ENCODE measurements around the gene MED9.
"Not testable (repeated sequence)": the region's sequence is repeated elsewhere in the genome, so short reads cannot be mapped to it uniquely, and the experiment has no call there.

Gene MED9

DNA sequence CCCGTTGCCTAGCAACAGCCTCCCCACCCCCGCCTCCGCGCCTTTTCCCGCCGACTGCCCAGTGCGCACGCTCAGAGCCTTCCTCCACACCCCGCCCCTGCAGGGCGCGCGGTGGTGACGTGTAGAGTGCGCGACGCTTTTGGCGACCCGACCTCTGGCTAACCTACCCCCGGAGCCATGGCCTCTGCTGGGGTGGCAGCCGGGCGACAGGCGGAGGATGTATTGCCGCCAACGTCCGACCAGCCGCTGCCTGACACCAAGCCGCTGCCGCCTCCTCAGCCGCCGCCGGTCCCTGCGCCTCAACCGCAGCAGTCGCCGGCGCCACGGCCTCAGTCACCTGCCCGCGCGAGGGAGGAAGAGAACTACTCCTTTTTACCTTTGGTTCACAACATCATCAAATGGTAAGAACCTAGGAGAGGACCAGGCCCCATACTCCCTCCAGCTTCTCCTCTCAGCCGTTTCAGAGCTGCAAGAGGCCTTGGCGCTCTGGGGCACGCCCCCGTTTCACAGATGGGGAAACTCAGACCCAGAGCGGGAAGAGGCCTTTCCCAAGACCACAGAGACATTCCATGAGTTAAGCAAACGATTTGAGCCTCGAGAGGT, at the start of gene MED9:
TSS of gene MED9 (plus strand) at position 136 of the 603 bp plus-strand sequence. CDS start at position 178, 42 bp downstream.
- peak; percentile 57 for DNase-seq (ENCODE audit: low read depth, low spot score)

DNA sequence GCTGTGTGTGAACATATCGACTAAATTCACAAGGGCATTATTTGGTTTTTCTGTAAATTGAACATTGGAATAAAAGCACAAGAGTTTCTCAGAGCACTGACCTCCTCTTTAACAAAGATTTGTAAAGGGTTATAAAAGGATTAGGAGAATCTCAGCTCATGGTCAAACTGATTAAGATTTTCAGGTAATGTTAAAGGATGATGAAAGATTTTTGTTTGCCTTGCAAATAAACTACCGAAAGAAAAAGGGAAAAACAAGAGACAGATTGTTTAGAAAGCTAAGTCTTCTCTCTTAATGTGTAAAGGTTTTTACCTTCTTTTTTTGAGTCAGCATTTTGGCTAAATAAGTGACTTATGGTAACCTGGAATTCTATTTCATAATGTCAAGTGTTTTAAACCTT, 47.6 kb upstream of the MED9 start:
- no peak for DNase-seq (ENCODE audit: low read depth, low spot score)

DNA sequence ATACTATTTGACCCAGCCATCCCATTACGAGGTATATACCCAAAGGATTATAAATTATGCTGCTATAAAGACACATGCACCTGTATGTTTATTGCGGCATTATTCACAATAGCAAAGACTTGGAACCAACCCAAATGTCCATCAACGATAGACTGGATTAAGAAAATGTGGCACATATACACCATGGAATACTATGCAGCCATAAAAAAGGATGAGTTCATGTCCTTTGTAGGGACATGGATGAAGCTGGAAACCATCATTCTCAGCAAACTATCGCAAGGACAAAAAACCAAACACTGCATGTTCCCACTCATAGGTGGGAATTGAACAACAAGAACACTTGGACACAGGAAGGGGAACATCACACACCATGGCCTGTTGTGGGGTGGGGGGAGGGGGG, 45.9 kb upstream of the MED9 start:
- DNase-seq (ENCODE audit: low read depth, low spot score): not testable (repeated sequence)

DNA sequence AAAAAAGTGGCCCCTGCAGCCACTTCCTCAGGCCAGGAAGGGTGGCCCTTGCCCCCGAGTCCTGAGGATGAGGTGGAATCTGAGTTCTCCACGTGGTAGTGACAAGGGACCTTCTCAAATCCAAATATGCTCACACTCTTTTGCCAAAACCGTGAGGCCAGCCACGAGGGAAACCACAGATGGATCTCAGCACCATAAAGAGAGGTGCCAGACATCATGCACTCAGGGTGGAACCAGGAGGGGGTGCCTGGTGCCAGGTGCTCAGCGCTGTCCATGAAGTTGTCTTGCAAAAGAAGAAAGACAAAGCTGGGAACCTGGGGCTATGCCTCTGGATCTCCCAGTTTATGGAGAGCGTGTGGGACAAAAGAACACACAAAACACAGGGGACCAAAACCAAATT, 45.2 kb upstream of the MED9 start:
- no peak for DNase-seq (ENCODE audit: low read depth, low spot score)

- DNase-seq (ENCODE audit: low read depth, low spot score): no peak
Observed at GRCh38 chr17:17433000-17433703, 43.6 kb upstream of the MED9 start.

DNA sequence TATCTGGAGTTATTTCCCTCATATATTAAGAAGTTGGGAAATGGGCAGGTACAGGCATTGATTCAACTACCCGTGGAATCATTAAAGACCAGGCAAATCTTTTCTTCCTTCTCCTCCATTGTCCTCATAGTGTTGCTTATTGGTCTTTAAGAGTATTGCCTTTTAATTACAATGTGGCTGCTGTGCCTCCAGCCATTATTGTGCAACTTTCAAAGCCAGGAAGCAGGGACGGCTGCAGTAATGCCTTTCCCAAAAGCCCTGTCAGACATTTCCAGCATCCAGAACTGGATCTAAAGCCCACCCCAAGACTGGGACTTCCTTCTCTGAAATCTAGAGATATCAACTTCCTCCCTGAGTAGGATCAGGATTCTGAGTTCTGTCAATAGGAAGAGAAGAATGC, 42.3 kb upstream of the MED9 start:
- no peak for DNase-seq (ENCODE audit: low read depth, low spot score)

DNA sequence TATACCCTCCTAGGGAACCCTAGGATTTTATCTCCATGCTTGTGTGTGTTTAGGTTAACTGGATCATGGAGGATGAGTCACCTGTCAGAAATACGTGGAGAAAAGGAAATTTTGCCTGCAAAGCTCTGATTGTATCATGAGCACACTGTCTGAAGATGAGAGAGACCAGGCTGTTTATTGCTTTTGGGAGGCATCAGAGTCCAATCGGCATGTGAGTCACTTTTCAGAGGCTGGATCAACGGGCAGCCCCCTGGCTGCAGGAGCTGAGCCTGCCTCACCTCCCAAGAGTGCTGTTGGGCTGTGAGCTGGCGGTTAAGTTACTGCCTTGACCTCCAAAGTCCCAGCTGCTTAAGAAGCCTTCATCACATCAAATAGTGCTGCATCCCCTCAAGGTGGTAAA, 41.5 kb upstream of the MED9 start:
- DNase-seq (ENCODE audit: low read depth, low spot score): no peak

DNA sequence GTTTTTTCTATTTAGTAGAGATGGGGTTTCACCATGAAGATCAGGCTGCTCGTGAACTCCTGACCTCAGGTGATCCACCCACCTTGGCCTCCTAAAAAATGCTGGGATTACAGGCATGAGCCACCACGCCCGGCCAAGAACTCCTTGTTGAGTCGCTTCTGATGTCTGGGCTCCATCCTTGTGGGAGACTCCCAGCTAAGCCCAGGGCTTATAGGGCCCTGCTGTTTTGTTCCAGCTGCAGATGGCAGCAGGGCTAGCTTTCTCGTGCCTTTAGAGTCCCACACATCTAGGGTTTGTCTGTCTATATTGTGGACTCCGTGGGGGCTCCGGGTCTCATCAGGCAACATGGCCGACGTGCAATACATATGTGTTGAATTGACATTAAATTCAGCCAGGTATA, 39.3 kb upstream of the MED9 start:
- DNase-seq (ENCODE audit: low read depth, low spot score): no peak

GRCh38 chr17:17437893-17438292, 38.9 kb upstream of the MED9 start:
- DNase-seq (ENCODE audit: low read depth, low spot score): no peak

DNA sequence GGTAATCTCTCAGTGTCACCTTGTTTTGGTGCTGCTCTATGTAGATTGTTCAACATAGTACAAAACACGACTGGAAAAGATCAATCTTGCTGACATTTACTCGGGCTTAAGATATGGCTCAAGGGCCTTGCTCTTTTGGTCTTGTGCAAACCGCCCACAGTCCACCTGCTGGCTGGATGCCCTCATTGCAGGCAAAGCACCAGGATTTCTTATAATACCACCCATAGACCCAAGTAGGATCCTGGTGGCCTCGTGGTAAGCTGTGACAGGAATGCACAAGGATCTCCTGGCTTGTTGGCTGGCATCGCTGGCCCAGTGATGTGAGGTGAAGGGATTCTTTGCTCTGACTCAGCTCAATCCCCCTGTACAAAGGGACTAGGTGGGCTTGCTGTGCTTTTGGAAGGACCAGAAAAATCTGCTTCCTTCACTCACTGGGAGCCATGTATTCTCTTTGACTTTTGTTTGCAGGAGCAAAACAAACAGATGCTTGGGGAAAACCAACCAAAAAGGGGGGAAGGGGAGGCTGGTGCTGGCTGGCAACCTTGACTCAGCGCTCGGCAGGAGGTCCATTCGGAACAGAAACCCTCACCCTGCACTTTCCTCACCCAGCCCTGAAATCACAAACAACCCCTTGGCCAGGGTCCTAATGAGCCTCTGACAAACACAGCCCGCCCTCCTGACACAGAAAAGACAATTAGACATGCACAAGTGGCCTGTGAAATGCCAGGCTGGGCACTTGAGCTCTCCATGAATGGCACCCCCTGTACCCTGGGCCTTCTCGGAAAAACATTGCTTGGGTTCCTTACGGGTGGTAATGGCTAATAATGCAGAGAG, 36.6 kb upstream of the MED9 start:
- no peak for DNase-seq (ENCODE audit: low read depth, low spot score)

DNA sequence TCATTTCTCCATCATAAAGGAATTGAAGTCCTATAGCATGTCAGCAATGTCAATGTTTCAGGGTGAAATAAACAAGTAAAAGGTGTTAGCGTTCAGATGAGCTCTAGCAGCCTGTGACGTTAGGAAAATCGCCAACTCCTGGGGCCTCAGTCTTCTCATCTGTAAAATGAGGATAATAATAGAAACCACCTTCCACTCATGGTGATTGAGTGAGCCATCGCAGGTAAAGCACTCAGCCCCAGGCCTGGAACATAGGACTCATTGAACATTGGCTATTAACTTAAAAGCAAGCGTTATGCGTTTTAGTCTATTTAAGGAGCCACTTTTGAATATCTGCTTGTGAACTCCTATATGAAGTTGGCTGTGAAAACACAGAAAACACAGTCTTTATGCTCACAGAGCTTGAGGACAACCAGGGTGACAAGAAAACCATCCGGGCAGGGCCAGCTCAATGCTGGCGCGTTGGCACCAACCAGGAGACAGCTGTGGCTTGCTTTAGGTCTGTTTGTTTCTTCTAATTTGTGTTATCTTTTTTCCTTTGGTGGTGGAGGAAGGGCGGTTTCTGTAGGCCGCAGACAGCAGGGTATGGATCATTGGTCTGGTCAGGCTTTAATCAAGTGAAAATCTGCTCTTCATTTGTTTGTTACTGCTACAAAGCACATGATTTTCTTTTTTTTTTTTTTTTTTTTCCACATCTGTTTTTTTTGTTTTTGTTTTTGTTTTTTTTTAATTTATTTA, 35.7 kb upstream of the MED9 start:
- no peak for DNase-seq (ENCODE audit: low read depth, low spot score)

- no peak for DNase-seq (ENCODE audit: low read depth, low spot score)
Observed at GRCh38 chr17:17443173-17443572, 33.6 kb upstream of the MED9 start.

DNA sequence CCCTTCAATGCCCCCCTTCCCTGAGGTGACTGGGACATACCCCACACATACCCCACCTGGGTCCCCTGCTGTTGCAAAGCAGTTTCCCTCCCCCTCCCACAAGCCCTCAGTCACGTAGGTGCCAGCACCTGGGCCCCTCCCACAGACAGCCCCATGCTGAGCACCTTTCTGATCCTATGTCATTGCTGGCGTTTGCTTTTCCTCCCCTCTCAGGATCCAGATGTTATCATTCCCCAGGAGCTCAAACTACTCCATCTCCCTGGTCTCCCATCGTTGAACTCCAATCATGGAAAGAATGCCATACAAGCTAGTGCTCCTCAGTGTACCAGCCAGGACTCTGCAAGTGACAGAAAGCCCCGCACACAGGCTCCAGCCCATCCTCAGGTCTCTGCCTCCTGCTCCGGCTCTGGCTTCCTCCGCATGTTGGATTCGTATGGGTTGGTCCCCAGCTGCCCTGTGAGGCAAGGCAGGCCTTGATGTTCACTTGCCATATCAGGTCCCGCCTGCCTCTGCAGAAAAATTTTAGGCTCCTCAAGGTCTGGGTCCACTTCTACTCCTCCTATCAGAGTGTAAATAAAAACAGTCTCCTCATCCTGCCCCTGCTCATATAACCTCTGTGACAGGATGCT, 31.4 kb upstream of the MED9 start:
- no peak for DNase-seq (ENCODE audit: low read depth, low spot score)

GRCh38 chr17:17445925-17446665, 30.7 kb upstream of the MED9 start:
- DNase-seq (ENCODE audit: low read depth, low spot score): no peak

- DNase-seq (ENCODE audit: low read depth, low spot score): no peak
Observed at GRCh38 chr17:17446666-17447155, 30.1 kb upstream of the MED9 start.

DNA sequence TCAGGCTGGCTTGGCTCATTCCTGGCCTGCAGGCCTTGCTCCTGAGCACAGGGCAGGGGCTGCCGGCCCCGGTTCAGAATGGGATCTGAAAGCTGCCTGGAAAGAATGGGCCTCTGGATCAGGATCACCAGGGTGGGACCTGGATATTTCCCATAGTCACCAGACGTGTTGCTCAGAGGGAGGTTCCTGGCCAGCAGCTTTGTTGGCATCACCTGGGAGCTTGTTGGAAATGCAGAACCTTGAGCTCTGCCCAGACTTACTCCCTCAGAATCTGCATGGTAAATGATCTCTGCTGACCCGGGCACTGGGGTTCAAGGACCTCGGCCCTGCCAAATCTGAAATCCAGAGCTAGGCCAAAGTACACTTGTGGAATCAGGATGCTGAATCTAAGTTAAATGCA, 29.5 kb upstream of the MED9 start:
- DNase-seq (ENCODE audit: low read depth, low spot score): no peak

DNA sequence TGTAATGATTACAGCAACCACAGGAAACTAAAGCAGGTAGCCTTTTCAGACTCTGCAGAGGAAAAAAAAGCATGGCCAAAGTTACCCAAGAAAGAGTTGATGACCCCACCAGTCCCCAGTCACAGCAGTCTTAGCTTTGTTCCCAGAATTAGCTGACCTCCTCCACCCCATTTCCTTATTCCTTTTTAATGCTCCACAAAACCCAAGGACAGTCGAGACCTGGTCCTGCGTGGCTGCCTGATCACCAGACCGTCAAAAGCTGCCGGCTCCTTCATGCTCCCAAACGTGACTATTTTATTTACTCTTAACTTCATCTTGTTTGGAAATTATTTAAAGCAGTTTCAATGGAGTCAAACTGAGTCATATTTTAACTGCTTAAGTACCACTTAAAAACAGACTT, 28.7 kb upstream of the MED9 start:
- DNase-seq (ENCODE audit: low read depth, low spot score): no peak

DNA sequence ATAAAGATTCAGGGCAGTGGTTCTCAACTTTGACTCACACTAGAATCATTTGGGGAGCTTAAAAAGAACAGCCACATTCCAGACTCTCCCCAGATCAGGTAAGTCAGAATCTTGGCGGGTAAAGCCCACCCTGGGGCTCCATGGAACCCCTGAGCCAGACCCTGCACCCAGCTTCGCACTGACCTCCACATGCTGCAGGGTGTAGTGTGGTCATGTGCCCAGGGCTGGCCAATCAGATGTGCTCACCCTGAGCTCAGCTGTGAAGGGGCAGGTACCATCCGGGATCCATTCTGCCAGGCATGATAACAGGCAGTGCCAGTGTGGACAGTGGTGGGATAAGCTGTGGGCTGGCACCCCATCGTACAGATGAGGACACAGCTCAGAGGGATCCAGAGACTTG, 28.1 kb upstream of the MED9 start:
- DNase-seq (ENCODE audit: low read depth, low spot score): no peak

- no peak for DNase-seq (ENCODE audit: low read depth, low spot score)
Observed at GRCh38 chr17:17453088-17453487, 23.7 kb upstream of the MED9 start.

GRCh38 chr17:17454276-17454675, 22.5 kb upstream of the MED9 start:
- no peak for DNase-seq (ENCODE audit: low read depth, low spot score)

DNA sequence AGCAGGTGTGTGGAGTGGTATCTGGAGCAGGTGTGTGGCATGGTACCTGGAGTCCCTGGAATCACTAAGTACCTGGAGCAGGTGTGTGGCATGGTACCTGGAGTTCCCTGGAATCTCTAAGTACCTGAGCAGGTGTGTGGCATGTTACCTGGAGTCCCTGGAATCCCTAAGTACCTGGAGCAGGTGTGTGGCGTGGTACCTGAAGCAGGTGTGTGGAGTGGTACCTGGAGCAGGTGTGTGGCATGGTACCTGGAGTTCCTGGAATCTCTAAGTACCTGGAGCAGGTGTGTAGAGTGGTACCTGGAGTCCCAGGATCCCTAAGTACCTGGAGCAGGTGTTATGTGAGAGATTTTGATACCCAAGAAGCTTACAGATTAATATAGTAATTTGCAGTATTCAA, 22.1 kb upstream of the MED9 start:
- DNase-seq (ENCODE audit: low read depth, low spot score): not testable (repeated sequence)
